Islet precursor cell (in vitro differentiated cells): ENCODE results near the gene INVS.

Experiments used
- DNase-seq: peaks from one replicate; pipeline ENCODE4 v3.0.0-alpha.2; 2018

The INVS gene

GRCh38 chr9:100341889-100342288 is 242.8 kb downstream of the INVS start:
- DNase-seq, result no peak

GRCh38 chr9:100346836-100347235 is 247.8 kb downstream of the INVS start:
- DNase-seq, result no peak

GRCh38 chr9:100350188-100350587 is 251.1 kb downstream of the INVS start:
- no peak for DNase-seq
